LoVo (cell line): ENCODE results near the gene DNASE2B.
"Not testable (repeated sequence)": the region's sequence is repeated elsewhere in the genome, so short reads cannot be mapped to it uniquely, and the experiment has no call there.

Experiments used
- DNase-seq: peaks from one replicate; pipeline ENCODE4 v3.0.0-alpha.2; 2016; ENCODE audit warnings: low spot score

The DNASE2B gene

DNA sequence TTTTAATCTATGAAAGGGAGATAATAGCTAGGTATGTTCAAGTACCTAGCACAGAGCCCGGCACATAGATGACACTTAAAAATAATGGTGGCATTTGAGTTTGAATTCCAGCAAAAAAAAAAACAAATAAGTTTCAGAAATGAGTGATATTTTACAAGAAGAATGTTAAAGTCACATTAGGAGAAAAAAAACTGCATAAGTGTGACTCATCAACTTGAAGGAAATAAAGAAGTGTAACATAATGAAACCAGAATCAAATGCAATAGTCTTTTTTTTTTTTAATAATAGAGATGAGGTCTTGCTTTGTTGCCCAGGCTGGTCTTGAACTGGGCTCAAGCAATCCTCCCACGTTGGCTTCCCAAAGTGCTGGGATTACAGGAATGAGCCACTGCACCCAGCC, 17.1 kb downstream of the DNASE2B start:
- DNase-seq, result no peak

DNA sequence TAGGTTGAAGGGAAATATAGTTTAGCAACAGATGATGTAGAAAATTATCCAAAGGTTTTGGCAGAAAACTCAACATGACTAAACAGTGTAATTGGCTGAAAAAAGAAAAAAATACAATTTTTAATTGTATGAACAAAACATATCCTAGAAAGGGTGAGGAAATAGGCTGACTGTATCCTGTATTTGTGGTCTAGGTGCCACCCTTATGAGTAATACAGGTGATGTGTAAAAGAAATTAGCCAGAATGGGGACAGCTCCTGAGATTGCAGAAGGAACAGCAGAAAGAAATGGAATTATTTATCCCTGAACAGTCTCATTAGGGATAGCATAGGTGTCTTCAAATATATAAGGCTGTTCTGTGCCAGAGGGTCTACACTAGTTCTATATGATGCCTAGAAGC, 24.6 kb downstream of the DNASE2B start:
- DNase-seq, result no peak

DNA sequence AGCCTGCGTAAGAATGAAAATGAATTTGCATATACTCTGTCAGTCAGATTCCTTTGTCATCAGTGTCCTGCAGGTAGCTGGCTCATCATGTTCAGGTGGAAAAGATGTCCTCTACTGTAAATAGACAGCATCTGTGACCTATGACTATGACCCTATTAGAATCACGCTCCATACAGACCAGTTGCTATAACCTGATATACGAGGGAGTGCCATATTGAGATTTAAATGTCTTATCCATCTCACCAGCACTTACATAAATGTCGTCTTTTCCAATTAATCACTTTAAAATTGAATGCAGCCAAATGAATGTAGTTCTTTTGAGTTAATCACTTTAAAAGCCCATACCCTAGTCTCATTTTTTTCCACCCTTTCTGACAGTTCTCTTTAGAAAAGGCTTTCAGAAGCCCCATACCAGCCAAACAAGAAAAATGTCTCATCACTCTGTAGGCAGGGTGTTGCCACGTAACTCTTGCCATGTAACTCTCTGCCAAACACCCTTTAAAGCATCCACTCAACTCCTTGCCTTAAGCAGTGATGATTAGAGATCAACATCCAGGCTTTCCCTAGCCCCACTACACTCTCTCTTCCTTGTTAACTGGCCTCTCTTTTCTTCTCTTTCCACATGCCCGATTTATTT, 26.3 kb downstream of the DNASE2B start:
- DNase-seq, result no peak

DNA sequence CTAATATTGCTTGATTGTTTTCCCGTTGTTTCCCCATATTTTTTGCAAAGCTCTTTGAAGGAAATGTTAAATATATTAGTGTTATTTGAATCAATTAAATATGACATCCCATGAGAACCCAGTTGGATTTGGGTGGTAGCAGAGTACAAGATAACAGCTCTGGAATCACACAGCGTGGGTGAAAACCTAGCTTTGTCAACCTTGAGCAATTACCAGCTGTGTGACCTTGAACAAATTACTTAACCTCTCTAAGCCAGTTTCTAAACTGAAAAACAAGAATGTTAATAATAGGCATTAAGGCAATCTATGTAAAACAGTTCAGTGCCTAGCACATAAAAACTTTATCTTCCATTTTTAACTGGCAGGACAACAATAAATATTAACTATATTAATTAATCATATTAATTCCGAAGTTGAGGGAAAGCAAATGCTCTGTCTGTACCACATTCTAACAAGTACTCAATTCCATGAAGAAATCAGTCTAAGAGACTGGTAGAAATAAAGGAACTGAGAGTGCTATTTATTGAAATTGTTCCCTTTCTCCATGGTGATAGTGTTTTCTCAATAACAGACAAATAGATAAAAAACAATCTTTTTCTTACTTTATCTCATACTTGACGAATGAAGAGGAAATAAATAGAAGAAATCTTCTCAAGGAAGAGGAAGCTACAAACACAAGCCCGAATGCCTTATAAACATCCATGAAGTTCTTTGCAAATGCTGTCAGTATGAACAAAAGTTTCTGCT, 27.0 kb downstream of the DNASE2B start:
- DNase-seq, result no peak

DNA sequence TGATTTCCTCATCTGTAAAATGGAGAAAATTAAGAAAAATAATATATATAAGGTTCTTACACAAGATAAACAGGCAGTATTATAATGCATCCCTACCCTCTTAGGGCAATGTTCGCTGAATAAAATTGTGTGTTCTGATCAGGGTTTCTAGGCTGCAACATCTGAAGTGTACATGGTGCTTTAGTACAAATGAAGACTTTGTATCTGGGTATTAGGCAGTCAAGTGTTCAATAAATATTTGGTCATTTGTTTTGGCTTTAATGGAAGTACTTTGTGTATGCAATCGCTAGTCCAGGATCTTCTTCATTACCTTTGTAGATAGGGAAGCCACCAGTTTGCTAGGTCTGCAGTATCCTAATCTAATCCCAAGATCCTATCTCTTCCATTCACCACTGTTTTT, 28.1 kb downstream of the DNASE2B start:
- no peak for DNase-seq

DNA sequence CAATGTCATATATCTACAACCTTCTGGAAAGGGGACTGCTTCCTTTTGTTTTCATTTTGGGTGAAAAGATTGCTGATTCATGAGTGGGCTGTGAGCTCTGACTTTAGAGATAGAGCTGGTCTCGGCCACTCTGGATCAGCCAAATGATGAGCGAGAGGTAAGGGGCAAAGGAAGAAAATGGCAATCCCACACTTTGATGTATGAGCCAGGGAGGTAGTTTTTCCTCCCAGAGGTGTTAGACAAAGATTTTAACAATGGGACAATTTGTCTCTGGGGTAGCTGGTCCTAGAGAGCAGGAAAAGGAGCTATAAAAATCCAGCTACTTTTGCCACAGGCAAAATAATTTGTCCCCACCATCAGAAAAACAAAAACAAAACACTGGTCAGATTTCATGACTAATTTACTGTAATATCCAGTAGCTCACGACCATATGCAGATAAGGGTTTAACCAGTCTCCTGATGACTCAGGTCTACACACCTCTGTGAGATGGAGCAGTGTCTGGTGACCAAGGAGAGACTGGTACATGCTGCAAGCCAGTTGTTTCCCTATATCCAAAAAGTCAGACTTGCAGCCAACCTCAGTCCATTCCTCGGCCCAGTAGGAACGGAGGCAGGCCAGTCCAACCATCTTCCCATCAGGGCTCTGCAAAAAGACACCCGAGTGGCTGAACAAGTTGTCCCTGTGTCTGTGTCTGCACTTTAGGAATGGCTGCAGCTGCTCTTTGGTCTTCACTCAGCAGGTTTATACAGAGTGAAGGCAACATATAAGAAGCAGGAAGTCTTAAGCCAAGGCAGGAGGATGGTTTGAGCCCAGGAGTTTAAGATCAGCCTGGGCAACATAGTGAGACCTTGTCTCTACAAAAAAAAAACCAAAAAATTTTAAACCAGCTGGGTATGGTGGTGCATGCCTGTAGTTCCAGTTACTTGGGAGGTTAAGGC, 29.2 kb downstream of the DNASE2B start:
- DNase-seq, result peak; percentile 59

DNA sequence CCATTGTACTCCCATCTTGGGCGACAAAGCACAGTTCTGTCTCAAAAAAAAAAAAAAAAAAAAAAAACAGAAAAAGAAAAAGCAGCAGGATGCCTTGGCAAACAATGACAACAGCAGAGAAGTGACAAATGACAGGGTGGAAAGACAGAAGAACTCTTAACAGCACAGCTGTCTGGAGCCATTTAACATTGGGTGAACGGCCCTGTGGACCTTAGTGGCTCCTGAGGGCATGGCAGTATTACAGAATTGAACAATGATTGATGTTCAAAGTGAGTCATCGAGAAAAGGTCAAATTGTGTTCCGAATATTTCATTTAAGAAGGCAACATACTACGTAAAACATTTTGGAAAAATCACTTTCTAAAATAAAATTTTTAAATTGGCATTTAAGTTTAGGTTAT, 30.0 kb downstream of the DNASE2B start:
- DNase-seq, result no peak

DNA sequence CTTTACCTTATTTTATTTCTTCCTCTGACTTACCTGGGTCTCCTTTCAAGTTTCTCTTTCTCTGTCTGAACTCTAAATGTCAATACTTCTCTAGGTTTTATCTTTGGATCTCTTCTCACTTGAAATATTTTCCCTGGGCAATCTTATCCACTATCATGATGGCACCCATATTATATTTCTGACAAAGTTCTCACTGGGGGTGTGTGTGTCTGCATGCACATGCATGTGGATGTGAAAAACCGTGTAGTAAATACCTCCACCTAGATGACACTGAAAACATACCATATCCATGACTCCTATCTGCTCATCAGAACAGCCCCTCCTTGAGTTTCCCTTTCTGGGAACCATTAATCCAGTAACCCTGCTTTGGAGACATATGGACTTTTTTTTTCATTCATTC, 30.9 kb downstream of the DNASE2B start:
- no peak for DNase-seq

DNA sequence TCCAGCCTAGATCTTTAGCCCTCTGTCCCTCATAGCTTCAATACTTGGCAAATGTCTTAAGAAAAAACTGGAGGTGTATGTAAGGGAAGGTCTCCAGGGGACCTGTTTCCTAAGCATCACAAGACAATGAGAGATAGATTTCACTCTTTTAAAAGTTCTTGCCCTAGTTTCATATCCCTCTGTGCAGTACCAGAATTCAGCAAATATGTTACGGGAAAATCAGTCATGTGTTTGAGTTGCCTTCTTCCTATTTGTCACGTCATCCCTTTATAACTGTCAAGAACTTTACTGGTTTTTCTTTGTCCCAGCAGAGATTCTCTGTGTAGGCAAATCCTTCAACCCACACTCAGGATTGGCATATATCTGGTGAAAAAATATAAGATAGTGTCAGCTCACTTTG, 32.3 kb downstream of the DNASE2B start:
- no peak for DNase-seq

DNA sequence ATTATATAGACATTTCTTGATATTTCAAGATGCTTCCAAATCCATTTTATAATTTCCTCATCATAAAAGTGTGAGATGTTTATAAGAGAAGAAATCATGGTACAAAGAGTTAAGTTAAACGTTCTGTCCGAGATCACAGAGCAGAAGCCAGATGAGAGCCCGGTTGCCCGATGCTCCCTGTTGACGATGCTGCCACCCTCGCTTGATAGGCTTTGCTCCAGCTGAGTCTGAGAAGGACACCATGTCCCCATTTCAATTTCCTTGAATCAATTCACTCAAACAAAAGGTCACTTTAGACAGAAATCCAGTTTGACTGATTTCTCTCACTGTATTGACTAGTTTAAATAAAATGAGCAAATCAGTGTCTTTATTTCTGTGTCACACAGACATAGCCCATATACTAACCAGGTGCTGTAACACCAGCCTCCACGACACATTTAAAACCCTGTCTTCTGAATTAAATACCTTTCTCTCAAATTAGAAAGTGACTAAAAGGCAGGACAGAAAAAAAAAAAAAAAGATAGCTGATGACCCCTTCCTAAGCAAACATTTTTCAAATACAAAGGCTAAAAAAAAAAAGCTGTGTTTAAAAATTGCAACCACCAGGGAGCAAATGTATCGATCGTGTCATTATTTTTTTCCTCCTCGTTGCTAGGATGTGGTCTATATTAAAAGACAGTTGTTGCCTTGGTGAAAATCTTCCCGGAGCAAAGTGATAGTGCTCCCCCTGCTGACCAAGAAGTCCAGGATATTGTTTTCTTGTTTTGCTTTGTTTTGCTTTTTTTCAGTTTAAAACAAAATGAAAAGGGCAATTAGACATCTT, 35.2 kb downstream of the DNASE2B start:
- DNase-seq, result peak; percentile 80

DNA sequence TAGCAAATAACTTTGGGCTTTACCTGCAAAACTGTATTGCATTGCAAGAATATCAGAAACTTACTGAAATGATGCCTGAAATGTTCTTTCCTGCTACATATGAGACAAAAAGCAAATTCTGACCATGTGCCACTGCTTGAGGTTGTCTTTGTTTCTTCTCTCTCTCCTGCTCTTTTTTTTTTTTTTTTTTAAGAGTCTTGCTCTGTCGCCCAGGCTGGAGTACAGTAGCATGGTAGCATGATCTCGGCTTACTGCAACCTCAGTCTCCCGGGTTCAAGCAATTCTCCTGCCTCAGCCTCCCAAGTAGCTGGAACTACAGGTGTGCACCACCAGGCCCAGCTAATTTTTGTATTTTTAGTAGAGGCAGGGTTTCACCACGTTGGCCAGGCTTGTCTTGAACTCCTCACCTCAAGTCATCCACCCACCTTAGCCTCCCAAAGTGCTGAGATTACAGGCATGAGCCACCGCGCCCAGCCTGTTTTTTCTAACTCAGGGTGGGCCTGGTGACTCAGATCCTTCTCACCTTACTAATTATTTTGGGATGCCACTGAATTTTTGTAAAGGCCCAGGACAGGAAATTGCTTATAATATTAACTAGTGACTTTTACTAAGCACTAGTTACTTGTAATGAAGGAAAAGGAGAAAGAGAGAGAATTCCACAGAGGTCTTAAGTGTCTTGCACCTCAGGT, 35.9 kb downstream of the DNASE2B start:
- no peak for DNase-seq

DNA sequence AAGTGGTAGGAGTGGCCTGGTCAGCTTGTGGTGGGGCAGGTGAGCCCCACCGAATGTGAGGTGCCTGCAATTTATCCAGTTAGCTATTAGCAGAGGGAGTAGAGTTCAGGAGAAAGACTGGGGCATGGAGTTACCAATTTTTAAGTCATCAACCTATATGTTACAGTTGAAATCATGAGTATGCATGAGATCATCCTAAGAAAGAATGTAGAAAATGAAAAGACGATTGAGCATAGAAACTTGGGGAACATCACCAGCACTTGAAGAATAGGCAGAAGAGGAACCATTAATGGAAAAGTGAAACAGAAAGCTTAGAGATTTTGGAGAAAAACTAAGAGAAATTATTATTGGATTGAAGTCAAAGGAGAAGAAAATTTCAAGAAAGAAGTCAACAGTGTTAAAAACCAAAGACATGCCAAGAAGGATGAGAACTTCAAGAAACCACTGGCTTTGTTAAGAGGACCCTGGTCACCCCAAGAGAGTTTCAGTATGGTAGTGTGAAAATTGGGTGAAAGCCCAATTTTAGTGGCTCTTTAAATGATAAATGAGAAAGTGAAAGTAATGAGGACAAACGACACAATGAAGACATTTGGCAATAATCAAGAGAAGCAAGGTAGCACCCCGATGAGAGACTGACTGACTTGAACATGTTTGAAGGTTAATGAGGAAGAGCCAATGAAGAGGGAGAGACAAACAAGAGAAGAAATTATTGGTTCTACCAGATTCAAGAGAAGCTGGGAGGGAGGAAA, 36.7 kb downstream of the DNASE2B start:
- no peak for DNase-seq

DNA sequence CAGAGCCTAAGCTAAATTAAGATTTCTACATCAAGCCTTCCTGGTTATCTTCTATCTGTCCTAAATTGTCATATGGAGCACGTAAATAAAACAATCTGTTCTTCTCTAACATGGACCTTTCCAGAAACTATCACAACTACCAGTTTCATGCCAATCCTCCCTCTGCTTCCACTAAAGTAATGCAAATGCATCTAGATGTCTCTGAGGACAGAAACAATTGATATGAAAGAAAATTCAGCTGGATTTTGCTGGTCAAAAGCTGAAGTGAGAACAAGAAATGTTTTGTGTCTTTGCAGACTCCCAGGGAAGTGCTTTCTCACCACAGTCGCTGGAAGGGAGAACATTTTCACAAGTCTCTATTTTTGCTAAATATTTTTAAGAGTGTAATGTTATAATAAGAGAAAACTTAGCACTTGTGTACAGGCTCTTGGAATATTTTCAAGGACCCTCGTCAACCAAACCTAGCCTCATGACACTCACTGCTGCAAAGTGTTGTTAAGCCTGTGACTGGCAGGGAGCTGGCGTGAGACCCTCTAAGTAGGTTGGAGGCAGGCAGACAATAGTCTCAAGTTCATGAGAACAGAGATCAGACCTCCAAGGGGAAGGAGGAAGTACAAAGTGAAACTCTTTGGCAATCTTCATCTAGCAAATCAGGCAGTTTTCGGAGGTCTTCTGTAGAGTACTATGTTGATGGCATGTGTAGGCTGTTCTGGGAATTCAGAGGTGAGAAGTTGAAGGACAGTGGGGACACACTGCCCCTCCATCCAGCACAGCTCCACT, 38.8 kb downstream of the DNASE2B start:
- no peak for DNase-seq

DNA sequence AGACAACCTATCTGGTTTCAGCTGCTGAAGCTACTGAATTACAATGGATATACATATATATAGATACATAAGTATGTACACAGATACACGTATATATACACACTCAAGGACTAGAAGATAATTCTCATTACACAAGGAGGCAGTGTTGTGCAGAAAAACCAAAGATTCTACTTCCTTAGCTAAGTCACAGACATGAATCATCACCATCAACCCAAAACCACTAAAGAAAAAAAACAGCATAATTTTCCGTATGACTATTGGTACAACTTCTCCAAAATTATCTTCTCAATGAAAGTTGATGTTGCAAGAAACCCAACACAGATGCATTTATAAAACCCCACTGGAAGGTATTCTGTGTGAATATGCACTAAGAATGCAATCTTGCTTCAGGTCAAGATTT, 44.0 kb downstream of the DNASE2B start:
- DNase-seq, result peak; percentile 59

DNA sequence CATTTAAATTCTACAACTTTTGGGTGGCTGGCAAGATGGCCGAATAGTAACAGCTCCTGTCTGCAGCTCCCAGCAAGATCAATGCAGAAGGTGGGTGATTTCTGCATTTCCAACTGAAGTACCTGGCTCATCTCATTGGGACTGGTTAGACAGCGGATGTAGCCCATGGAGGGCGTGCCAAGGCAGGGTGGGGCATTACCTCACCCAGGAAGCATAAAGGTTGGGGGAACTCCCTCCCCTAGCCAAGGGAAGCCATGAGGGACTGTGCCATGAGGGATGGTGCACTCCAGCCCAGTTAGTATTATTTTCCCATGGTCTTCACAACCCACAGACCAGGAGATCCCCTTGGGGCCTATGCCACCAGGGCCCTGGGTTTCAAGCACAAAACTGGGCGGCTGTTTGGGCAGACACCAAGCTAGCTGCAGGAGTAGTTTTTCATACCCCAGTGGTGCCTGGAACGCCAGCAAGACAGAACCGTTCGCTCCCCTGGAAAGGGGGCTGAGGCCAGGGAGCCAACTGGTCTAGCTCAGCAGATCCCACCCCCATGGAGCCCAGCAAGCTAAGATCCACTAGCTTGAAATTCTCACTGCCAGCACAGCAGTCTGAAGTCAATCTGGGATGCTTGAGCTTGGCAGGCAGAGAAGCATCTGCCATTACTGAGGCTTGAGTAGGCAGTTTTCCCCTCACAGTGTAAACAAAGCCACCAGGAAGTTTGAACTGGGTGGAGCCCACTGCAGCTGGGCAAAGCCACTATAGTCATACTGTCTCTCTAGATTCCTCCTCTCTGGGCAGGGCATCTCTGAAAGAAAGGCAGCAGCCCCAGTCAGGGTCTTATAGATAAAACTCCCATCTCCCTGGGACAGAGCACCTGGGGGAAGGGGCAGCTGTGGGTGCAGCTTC, 44.7 kb downstream of the DNASE2B start:
- peak; percentile 11 for DNase-seq

DNA sequence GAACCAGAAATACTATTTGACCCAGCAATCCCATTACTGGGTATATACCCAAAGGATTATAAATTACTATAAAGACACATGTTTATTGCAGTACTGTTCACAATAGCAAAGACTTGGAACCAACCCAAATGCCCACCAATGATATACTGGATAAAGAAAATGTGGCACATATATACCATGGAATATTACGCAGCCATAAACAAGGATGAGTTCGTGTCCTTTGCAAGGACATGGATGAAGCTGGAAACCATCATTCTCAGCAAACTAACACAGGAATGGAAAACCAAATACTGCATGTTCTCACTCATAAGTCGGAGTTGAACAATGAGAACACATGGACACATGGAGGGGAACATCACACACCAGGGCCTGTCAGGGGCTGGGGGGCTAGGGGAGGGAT, 50.4 kb downstream of the DNASE2B start:
- not testable (repeated sequence) for DNase-seq

DNA sequence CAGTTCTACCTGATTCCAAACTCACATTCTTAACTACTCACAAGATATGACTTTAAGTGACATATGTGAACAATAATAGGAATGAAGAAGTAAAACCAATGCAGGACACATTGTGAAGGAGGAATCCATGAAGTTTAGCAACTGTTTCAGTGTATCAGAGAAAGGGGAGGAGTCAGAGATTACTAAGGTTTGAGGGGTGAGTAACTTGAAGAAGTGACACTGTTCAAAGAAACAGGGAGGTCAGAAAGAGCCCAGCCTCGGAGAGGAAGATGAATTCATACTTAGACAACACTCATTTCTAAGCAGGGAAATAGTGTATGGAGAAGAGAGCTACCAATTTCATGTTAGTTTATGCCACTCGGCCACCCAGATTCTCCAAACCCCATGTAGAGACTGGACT, 52.6 kb downstream of the DNASE2B start:
- DNase-seq, result no peak

DNA sequence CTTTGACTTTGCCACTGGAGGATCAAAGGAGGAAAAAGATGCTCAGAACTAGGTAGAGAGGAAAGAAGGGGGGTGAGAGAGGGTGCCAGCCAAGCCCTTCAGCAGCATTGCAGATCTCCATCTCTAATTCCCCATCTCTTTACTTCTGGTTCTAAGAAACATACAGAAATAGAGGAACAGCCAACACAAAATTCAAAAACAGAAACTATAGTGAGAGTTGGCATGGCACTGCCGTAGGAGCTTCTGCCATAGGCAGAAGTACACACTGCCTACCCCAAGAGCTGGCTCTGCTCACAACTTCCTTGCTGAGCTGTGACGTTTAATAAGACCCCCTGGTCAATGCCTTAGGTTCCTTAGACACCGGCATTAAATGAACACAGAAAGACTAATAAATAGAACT, 54.2 kb downstream of the DNASE2B start:
- DNase-seq, result no peak

DNA sequence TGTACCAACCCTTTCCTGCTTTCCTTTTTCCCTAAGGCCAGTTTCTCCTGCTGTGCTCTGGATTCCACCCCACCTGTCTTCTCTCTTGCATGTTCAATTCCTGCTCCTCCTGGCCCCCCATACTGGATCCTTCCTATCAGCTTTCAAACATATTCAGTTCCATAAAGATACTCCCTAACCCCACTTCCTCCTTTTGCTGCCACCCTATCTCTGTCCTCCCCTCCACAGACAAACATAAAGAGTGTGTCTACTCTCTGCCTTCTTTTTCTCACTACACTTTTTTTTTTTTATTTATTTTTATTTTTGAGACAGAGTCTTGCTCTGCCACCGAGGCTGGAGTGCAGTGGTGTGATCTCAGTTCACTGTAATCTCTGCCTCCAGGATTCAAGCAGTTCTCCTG, 63.8 kb downstream of the DNASE2B start:
- DNase-seq, result no peak
